WTC11 (cell line): ENCODE results near the gene NDN.

Experiments used
- ATF2 ChIP-seq: sonication (generic); formaldehyde crosslinking; IDR thresholded peaks from 2 replicates; pipeline ENCODE4 v1.8.1; 2022; ENCODE audit warnings: low read depth, missing genetic modification reagents, borderline replicate concordance
- CTCF ChIP-seq: fragments of 200-600 bp; IDR thresholded peaks from 2 replicates; pipeline ENCODE4 v1.8.0; 2022; ENCODE audit warnings: antibody characterized with exemption
- E2F5 ChIP-seq: sonication (generic); formaldehyde crosslinking; IDR thresholded peaks from 2 replicates; pipeline ENCODE4 v1.8.1; 2022; ENCODE audit warnings: mild to moderate bottlenecking, moderate library complexity, missing genetic modification reagents
- ELF4 ChIP-seq: sonication (generic); formaldehyde crosslinking; IDR thresholded peaks from 2 replicates; pipeline ENCODE4 v1.8.1; 2022; ENCODE audit warnings: low read depth, mild to moderate bottlenecking, moderate library complexity, missing genetic modification reagents
- IRF2 ChIP-seq: sonication (generic); formaldehyde crosslinking; IDR thresholded peaks from 2 replicates; pipeline ENCODE4 v1.8.0; 2022; ENCODE audit warnings: low read depth, missing genetic modification reagents, borderline replicate concordance
- PRRX2 ChIP-seq: fragments of 250-450 bp; sonication (Bioruptor Pico); IDR thresholded peaks from 2 replicates; pipeline ENCODE4 v1.8.0; 2021; ENCODE audit warnings: mild to moderate bottlenecking
- ZBTB43 ChIP-seq: sonication (generic); formaldehyde crosslinking; IDR thresholded peaks from 2 replicates; pipeline ENCODE4 v1.8.1; 2023; ENCODE audit warnings: mild to moderate bottlenecking, missing genetic modification reagents
- ZMAT4 ChIP-seq: fragments of 250-450 bp; sonication (Bioruptor Pico); IDR thresholded peaks from 2 replicates; pipeline ENCODE4 v1.9.0; 2021; ENCODE audit warnings: mild to moderate bottlenecking
- ZNF121 ChIP-seq: sonication (generic); formaldehyde crosslinking; IDR thresholded peaks from 2 replicates; pipeline ENCODE4 v1.8.0; 2023; ENCODE audit warnings: missing genetic modification reagents
- ZNF281 ChIP-seq: sonication (generic); formaldehyde crosslinking; IDR thresholded peaks from 2 replicates; pipeline ENCODE4 v1.8.0; 2023; ENCODE audit warnings: mild to moderate bottlenecking, missing genetic modification reagents
- TF ChIP-seq, protein P1 (sequence below): sonication (generic); formaldehyde crosslinking; IDR thresholded peaks from 2 replicates; pipeline ENCODE4 v1.8.1; 2022; ENCODE audit warnings: mild to moderate bottlenecking, missing genetic modification reagents, moderate library complexity, borderline replicate concordance

GRCh38 chr15:23663232-23663631 is 23.9 kb downstream of the NDN start:
- TF ChIP-seq ZMAT4 (CRISPR knock-in tag), result no peak
- no peak for TF ChIP-seq ZNF281
- no peak for TF ChIP-seq E2F5 (CRISPR knock-in tag)
- TF ChIP-seq CTCF, result no peak
- no peak for TF ChIP-seq PRRX2 (CRISPR knock-in tag)
- TF ChIP-seq ZBTB43 (CRISPR knock-in tag), result no peak
- TF ChIP-seq IRF2, result no peak
- TF ChIP-seq, protein P1, sequence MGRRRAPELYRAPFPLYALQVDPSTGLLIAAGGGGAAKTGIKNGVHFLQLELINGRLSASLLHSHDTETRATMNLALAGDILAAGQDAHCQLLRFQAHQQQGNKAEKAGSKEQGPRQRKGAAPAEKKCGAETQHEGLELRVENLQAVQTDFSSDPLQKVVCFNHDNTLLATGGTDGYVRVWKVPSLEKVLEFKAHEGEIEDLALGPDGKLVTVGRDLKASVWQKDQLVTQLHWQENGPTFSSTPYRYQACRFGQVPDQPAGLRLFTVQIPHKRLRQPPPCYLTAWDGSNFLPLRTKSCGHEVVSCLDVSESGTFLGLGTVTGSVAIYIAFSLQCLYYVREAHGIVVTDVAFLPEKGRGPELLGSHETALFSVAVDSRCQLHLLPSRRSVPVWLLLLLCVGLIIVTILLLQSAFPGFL (CRISPR knock-in tag), result no peak
- no peak for TF ChIP-seq ATF2
- no peak for TF ChIP-seq ZNF121
- no peak for TF ChIP-seq ELF4 (CRISPR knock-in tag)
